Measurements from ENCODE around the gene ITLN1. TPM values are rescaled to one million over a fixed set of nuclear protein-coding genes. Genes with fewer than 3 reads are reported as not detected.

ITLN1 gene
- polyA plus RNA-seq, 1 experiment, result not detected

- Histone ChIP-seq H3K4me3 (ENCODE audit: low read depth, low read length) (no peak overlapping the region), H3K27ac (ENCODE audit: low read depth, low read length) (no peak overlapping the region), H3K27me3 (ENCODE audit: control insufficient read depth, insufficient read depth, low read length) (no peaks in the 10 kb centered on the region), H3K9me3 (ENCODE audit: control insufficient read depth, insufficient read depth, low read length) (no peaks in the 10 kb centered on the region)
- no peak for TF ChIP-seq CTCF (IDR thresholded peaks at IDR 0.05; ENCODE audit: low read depth, low read length)
- CTCF ChIA-PET, result interaction anchor here (0.6 to 0.7 kb wide), 2 partner anchors 101 to 104 kb away, joined by 5 to 6 read pairs; no protein-coding TSS in a partner anchor
- DNase-seq (ENCODE audit: low read depth, low spot score), result no peak
- POLR2A ChIA-PET, result no interaction called here
Observed at GRCh38 chr1:160888926-160889325, 3.9 kb upstream of the ITLN1 start.

- CTCF ChIA-PET, result interaction anchor here (0.5 kb wide), 1 partner anchor 103 kb away, joined by 3 read pairs; no protein-coding TSS in a partner anchor
- TF ChIP-seq CTCF (IDR thresholded peaks at IDR 0.05; ENCODE audit: low read depth, low read length), result no peak
- no peak for DNase-seq (ENCODE audit: low read depth, low spot score)
Observed at GRCh38 chr1:160887071-160887470, 2.1 kb upstream of the ITLN1 start.

GRCh38 chr1:160884579-160884978 lies 401 bp downstream of the ITLN1 start:
- no peak for TF ChIP-seq CTCF (IDR thresholded peaks at IDR 0.05; ENCODE audit: low read depth, low read length)
- POLR2A ChIA-PET, result no interaction called here
- H3K27me3 ChIP-seq (ENCODE audit: control insufficient read depth, insufficient read depth, low read length), result no peaks in the 10 kb centered on the region

More at GRCh38 chr1:160887071-160887470, 2.1 kb upstream of the ITLN1 start:
- no peaks in the 10 kb centered on the region for H3K27me3 ChIP-seq (ENCODE audit: control insufficient read depth, insufficient read depth, low read length)
- POLR2A ChIA-PET, result no interaction called here
- H3K4me3 ChIP-seq (ENCODE audit: low read depth, low read length), result no peak overlapping the region
- no peaks in the 10 kb centered on the region for H3K9me3 ChIP-seq (ENCODE audit: control insufficient read depth, insufficient read depth, low read length)
- no peak overlapping the region for H3K27ac ChIP-seq (ENCODE audit: low read depth, low read length)

GRCh38 chr1:160883581-160884513 lies 1.1 kb downstream of the ITLN1 start:
- CTCF ChIA-PET, result interaction anchor here (1.0 kb wide), 1 partner anchor 68 kb away, joined by 3 read pairs; no protein-coding TSS in a partner anchor

More at GRCh38 chr1:160884579-160884978, 401 bp downstream of the ITLN1 start:
- Histone ChIP-seq H3K9me3 (ENCODE audit: control insufficient read depth, insufficient read depth, low read length) (no peaks in the 10 kb centered on the region), H3K27ac (ENCODE audit: low read depth, low read length) (no peak overlapping the region), H3K4me3 (ENCODE audit: low read depth, low read length) (no peak overlapping the region)
- no peak for DNase-seq (ENCODE audit: low read depth, low spot score)
- CTCF ChIA-PET, result no interaction called here

More at GRCh38 chr1:160883581-160884513, 1.1 kb downstream of the ITLN1 start:
- H3K27me3 ChIP-seq (ENCODE audit: control insufficient read depth, insufficient read depth, low read length), result no peaks in the 10 kb centered on the region
- no peak for TF ChIP-seq CTCF (IDR thresholded peaks at IDR 0.05; ENCODE audit: low read depth, low read length)
- no peak overlapping the region for H3K27ac ChIP-seq (ENCODE audit: low read depth, low read length)
- no peak for DNase-seq (ENCODE audit: low read depth, low spot score)
- no peak overlapping the region for H3K4me3 ChIP-seq (ENCODE audit: low read depth, low read length)
- H3K9me3 ChIP-seq (ENCODE audit: control insufficient read depth, insufficient read depth, low read length), result no peaks in the 10 kb centered on the region
- POLR2A ChIA-PET, result no interaction called here
